Measurements from ENCODE around the gene CDYL.
A peak's percentile ranks its signal among the peaks of the same experiment; 100 is the strongest.

The CDYL gene, protein sequence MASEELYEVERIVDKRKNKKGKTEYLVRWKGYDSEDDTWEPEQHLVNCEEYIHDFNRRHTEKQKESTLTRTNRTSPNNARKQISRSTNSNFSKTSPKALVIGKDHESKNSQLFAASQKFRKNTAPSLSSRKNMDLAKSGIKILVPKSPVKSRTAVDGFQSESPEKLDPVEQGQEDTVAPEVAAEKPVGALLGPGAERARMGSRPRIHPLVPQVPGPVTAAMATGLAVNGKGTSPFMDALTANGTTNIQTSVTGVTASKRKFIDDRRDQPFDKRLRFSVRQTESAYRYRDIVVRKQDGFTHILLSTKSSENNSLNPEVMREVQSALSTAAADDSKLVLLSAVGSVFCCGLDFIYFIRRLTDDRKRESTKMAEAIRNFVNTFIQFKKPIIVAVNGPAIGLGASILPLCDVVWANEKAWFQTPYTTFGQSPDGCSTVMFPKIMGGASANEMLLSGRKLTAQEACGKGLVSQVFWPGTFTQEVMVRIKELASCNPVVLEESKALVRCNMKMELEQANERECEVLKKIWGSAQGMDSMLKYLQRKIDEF

GRCh38 chr6:4776131-4776492, at the start of gene CDYL:
TSS of gene CDYL (plus strand) at chr6:4776404. CDS start at chr6:4776784, 380 bp downstream.
- FAIRE-seq (no peak), DNase-seq (ENCODE audit: insufficient read length, low spot score) (peak; percentile 86)
- peak; percentile 51 for TF ChIP-seq POLR2A (IDR thresholded peaks at IDR 0.05; ENCODE audit: low read depth, low read length)

GRCh38 chr6:4726645-4727044, 49.6 kb upstream of the CDYL start:
- no peak for TF ChIP-seq POLR2A (IDR thresholded peaks at IDR 0.05; ENCODE audit: low read depth, low read length)
- FAIRE-seq (no peak), DNase-seq (ENCODE audit: insufficient read length, low spot score) (no peak)

- DNase-seq (ENCODE audit: insufficient read length, low spot score) (no peak), FAIRE-seq (no peak)
- TF ChIP-seq POLR2A (IDR thresholded peaks at IDR 0.05; ENCODE audit: low read depth, low read length) = no peak
Observed at GRCh38 chr6:4727217-4727616, 49.0 kb upstream of the CDYL start.

DNA sequence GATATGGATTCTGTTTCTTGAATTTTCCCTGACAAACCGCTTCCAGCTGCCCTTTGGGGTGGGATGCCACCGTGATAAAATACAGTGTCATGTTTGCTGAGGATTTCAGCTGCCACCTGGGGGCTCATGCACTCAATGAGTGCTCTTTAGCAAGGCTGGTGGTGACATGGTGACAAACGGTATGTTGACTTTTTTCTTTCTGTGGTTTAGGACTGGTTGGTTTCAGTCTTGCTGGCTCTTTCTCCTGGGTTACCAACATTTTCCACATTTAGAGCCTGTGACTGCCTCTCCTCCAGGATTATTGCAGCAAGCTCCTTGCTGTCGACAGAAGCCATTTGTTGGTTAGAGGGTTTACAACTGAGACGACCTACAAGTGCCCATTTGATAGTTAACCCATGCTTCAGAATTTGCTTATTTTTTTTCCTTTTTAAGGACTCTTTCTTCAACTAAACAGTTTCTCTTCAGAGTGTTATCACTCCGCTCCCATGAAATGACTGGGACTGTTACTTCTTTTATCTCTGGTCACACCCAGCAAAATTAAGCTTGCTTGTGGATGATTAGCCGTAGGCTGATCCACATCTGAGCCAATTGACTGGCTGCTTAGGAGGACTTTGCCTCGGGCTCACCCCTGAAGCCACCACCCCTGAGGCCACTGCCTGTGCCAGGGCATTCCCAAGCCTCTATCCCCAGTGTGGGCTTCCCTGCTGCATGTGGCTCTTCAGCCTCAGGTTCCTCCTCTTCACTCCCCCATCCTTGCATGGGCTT, 48.4 kb upstream of the CDYL start:
- DNase-seq (ENCODE audit: insufficient read length, low spot score) = no peak
- FAIRE-seq = no peak
- TF ChIP-seq POLR2A (IDR thresholded peaks at IDR 0.05; ENCODE audit: low read depth, low read length) = no peak

GRCh38 chr6:4728436-4728769, 47.8 kb upstream of the CDYL start:
- DNase-seq (ENCODE audit: insufficient read length, low spot score) (no peak), FAIRE-seq (no peak)
- no peak for TF ChIP-seq POLR2A (IDR thresholded peaks at IDR 0.05; ENCODE audit: low read depth, low read length)

GRCh38 chr6:4728926-4729325, 47.3 kb upstream of the CDYL start:
- no peak for TF ChIP-seq POLR2A (IDR thresholded peaks at IDR 0.05; ENCODE audit: low read depth, low read length)
- FAIRE-seq = no peak
- no peak for DNase-seq (ENCODE audit: insufficient read length, low spot score)

DNA sequence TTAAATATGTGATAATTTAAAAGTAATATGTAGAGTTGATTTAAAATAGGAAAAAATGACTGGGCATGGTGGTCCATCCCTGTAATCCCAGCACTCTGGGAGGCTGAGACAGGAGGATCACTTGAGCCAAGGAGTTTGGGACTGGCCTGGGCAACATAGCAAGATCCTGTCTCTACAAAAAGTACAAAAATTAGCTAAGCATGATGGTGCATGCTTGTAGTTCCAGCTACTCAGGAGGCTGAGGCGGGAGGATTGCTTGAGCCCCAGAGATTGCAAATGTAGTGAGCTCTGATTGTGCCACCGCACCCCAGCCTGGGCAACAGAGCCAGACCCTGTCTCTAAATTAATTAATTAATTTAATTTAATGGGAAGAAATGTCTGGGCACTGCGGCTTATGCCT, 44.2 kb upstream of the CDYL start:
- no peak for FAIRE-seq
- TF ChIP-seq POLR2A (IDR thresholded peaks at IDR 0.05; ENCODE audit: low read depth, low read length) = no peak
- no peak for DNase-seq (ENCODE audit: insufficient read length, low spot score)

- FAIRE-seq (peak; percentile 89), DNase-seq (ENCODE audit: insufficient read length, low spot score) (peak; percentile 94)
- peak; percentile 28; the same call in 1 of the 2 replicates for TF ChIP-seq POLR2A (IDR thresholded peaks at IDR 0.05; ENCODE audit: low read depth, low read length)
Observed at GRCh38 chr6:4732691-4733315, 43.4 kb upstream of the CDYL start.

- DNase-seq (ENCODE audit: insufficient read length, low spot score) = no peak
- TF ChIP-seq POLR2A (IDR thresholded peaks at IDR 0.05; ENCODE audit: low read depth, low read length) = no peak
- FAIRE-seq = no peak
Observed at GRCh38 chr6:4736371-4736873, 39.8 kb upstream of the CDYL start.

DNA sequence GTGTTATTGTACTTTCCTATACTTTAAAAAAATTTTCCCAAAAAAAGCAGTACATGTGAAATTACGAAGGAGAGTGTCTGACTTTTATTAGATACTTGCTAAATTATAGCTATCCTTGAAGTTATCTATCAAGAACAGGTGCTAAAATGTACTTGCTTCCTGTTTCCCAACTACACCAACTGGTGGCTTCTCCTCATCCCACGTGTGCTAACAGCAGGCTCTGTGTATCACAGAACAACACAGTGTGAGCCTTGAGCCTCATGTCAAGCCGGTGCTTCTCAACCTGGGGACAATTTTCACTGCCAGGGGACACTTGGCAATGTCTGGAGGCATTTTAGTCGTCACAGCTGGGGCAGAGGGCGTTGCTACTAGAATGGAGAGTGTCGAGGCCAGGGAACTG, 36.2 kb upstream of the CDYL start:
- TF ChIP-seq POLR2A (IDR thresholded peaks at IDR 0.05; ENCODE audit: low read depth, low read length) = no peak
- DNase-seq (ENCODE audit: insufficient read length, low spot score) (no peak), FAIRE-seq (no peak)

DNA sequence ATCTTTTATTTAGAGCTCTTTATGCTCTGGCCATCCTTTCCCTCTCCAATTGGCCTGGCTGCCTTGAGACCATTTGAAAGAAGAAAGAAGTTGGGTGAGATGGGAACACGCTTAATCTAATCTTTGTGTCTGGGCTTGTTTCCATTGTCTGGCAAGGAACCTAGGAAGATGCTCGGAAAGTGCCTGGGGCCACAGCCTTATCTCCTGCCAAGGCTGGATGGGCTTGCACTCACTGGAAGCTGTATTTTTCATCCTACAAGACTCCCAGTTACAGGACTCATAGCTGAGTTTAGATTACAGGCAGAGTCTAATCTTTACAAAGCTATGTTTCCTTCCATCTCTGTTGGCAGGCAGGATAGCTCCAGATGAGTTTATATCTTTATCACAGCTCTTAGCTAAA, 33.1 kb upstream of the CDYL start:
- DNase-seq (ENCODE audit: insufficient read length, low spot score) (no peak), FAIRE-seq (no peak)
- TF ChIP-seq POLR2A (IDR thresholded peaks at IDR 0.05; ENCODE audit: low read depth, low read length) = no peak

GRCh38 chr6:4743926-4744325, 32.3 kb upstream of the CDYL start:
- DNase-seq (ENCODE audit: insufficient read length, low spot score) (no peak), FAIRE-seq (no peak)
- TF ChIP-seq POLR2A (IDR thresholded peaks at IDR 0.05; ENCODE audit: low read depth, low read length) = no peak

DNA sequence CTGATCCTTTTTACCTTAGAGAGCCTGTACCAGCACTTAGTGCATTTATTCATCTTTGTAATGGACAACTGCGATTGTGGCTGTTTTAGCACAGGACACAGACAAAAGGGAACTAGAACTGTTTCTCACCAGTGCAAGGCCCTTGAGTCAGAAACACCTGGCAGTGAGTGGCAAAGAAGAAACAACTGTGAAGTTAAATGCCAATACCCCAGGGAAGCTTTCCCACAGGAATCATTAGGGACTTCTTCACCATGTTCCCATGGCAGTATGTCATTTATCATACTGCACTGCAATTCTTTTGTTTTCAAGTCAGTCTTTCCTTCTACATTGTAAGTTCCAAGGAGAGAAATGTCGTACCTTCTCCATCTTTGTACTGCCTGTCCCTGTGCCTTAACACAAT, 28.6 kb upstream of the CDYL start:
- FAIRE-seq (no peak), DNase-seq (ENCODE audit: insufficient read length, low spot score) (no peak)
- no peak for TF ChIP-seq POLR2A (IDR thresholded peaks at IDR 0.05; ENCODE audit: low read depth, low read length)

DNA sequence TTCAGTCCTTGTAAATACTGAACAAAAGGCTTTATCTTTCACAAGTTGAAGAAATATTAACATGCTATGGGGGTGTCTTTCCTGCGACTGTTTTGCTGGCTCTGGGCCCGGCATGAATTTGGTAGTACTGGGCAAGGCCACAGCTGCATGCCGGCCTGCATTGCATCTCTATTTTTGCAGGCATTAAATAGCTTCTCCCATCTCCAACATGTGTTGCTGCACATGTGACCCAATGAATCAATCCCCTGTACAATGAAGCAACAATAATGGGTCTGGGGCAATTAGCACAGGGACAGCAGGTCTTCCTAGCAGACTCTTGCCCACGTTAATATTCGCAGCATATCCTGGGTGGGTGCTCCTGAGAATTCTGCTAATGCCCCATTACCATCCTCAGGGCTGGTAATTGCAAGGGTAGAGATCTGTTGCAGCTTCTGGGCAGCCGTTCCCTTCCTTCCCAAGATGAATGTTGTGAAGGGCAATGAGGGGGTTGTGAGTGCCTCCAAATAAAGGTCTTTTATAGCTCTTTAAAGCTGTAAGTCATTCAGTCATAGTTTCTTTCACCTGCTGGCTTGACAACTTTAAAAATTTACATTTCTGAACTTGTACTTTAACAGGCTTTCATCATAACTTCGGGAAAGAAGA, 24.3 kb upstream of the CDYL start:
- FAIRE-seq (no peak), DNase-seq (ENCODE audit: insufficient read length, low spot score) (no peak)
- no peak for TF ChIP-seq POLR2A (IDR thresholded peaks at IDR 0.05; ENCODE audit: low read depth, low read length)
